Stimulated activated memory B cell treated with anti-CD40 and anti-IgM and Interleukin-4, amounts not matched to agents 10 μg/mL and 1 μg/mL and 100 μg/mL, for 72 hours (primary cell): Measurements from ENCODE around the gene KCNJ12.

Experiments used
- ATAC-seq: fragments of 150-1000 bp; cut with Tn5 transposase; 2 replicates; pipeline ENCODE4 v1.10.0; 2021
- H3K27ac Mint-ChIP-seq: one replicate; pipeline ENCODE4 v1.8.0; 2022; ENCODE audit warnings: mild to moderate bottlenecking, mixed read lengths
- H3K27me3 Mint-ChIP-seq: one replicate; pipeline ENCODE4 v1.8.0; 2022; ENCODE audit warnings: mixed read lengths
- H3K36me3 Mint-ChIP-seq: one replicate; pipeline ENCODE4 v1.8.0; 2022; ENCODE audit warnings: mixed read lengths
- H3K4me1 Mint-ChIP-seq: one replicate; pipeline ENCODE4 v1.8.0; 2022; ENCODE audit warnings: mixed read lengths
- H3K4me3 Mint-ChIP-seq: one replicate; pipeline ENCODE4 v1.8.0; 2022; ENCODE audit warnings: mild to moderate bottlenecking, moderate library complexity, mixed read lengths
- H3K9me3 Mint-ChIP-seq: one replicate; pipeline ENCODE4 v1.8.0; 2022; ENCODE audit warnings: mixed read lengths

KCNJ12 gene

GRCh38 chr17:21464611-21465021, 88.5 kb downstream of the KCNJ12 start:
- H3K4me3 Mint-ChIP-seq = no peak overlapping the region
- ATAC-seq = no peak

GRCh38 chr17:21466550-21466949, 90.4 kb downstream of the KCNJ12 start:
- no peak for ATAC-seq
- H3K36me3 Mint-ChIP-seq = no peaks in the 10 kb centered on the region
- peaks cover 13% of the 10 kb centered on the region for H3K4me1 Mint-ChIP-seq
- no peaks in the 10 kb centered on the region for H3K9me3 Mint-ChIP-seq
- no peak overlapping the region for H3K4me3 Mint-ChIP-seq
- H3K27me3 Mint-ChIP-seq = peaks cover 24% of the 10 kb centered on the region
- H3K27ac Mint-ChIP-seq = no peak overlapping the region

More at GRCh38 chr17:21464611-21465021, 88.5 kb downstream of the KCNJ12 start:
- no peak overlapping the region for H3K27ac Mint-ChIP-seq
- peaks cover 13% of the 10 kb centered on the region for H3K4me1 Mint-ChIP-seq
- H3K9me3 Mint-ChIP-seq = no peaks in the 10 kb centered on the region
- peaks cover 24% of the 10 kb centered on the region for H3K27me3 Mint-ChIP-seq
- no peaks in the 10 kb centered on the region for H3K36me3 Mint-ChIP-seq

DNA sequence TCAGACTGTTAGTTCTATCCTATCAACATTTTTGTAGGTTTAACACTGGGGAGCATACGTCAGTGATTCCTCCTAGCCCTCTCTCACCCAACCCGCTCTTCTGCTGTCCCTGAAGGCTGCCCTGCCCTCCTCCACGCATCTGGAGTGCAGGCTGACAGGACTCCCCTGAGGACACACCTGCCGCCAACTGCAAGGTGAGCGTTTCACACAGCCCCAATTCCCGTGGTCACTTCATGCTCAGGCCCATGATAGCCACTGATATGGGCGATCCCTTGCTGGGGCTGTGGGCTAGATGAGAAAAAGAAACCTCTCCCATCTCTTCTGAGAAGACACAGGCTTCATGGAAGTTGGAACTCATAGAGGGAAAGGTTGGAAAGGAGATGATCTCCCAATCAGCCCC, 91.0 kb downstream of the KCNJ12 start:
- H3K9me3 Mint-ChIP-seq = no peaks in the 10 kb centered on the region
- peaks cover 24% of the 10 kb centered on the region for H3K27me3 Mint-ChIP-seq
- no peak for ATAC-seq
- peaks cover 13% of the 10 kb centered on the region for H3K4me1 Mint-ChIP-seq
- no peak overlapping the region for H3K4me3 Mint-ChIP-seq
- H3K36me3 Mint-ChIP-seq = no peaks in the 10 kb centered on the region
- H3K27ac Mint-ChIP-seq = no peak overlapping the region

DNA sequence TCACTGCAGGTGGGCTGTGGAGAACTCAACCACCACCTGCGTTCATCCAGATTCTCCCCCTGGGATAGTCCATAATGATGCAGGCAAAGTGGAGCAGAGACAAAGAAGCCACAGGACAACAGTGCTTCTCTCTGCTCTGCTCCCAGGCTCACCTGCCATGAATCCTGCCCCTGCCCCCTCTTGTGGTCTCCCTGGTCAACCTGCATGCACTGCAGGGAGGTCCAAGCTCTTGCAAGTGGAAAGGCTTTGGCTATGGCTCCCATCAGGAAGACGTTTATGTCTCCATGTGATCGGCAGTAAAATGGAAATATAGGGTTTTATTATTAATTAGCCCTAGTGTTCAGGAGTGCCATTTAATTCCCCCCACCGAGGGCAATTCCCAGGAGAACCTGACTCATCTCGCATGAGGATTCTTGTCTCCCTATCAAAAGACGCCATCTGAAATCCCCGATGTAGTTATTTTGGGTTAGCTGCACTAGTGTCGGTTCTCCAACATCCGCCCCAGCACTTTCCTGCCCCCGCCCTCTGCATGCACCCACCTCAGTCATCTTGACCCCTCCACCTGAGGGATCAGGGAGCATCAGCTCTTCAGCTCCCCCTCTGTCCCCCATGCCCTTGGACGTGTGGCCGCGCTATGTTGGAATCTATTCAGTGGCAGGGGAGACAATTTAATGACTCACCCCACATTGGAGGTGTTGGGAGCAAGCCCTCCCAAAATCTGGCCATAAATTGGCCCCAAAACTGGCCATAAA, 91.8 kb downstream of the KCNJ12 start:
- H3K27me3 Mint-ChIP-seq = peaks cover 19% of the 10 kb centered on the region
- no peak overlapping the region for H3K4me3 Mint-ChIP-seq
- no peak overlapping the region for H3K27ac Mint-ChIP-seq
- no peak for ATAC-seq
- no peaks in the 10 kb centered on the region for H3K9me3 Mint-ChIP-seq
- no peaks in the 10 kb centered on the region for H3K36me3 Mint-ChIP-seq
- peaks cover 10% of the 10 kb centered on the region for H3K4me1 Mint-ChIP-seq
